SK-N-MC (cell line): Measurements from ENCODE around the gene FSTL1.

Source experiments
- EZH2 ChIP-seq: fragments of 200-600 bp; sonication (generic); IDR thresholded peaks from one replicate; pipeline ENCODE4 v1.6.1; 2017; ENCODE audit warnings: antibody characterized with exemption
- FOXP2 ChIP-seq: optimal IDR thresholded peaks from 2 replicates; pipeline ENCODE3; 2011; ENCODE audit warnings: mild to moderate bottlenecking, moderate library complexity; ENCODE audit not compliant: insufficient read depth; ENCODE audit errors: extremely low read length, control extremely low read depth
- POLR2AphosphoS5 ChIP-seq: IDR thresholded peaks from 2 replicates; pipeline ENCODE4 v1.6.1; 2012; ENCODE audit warnings: mild to moderate bottlenecking, low read depth, low read length, borderline replicate concordance

DNA sequence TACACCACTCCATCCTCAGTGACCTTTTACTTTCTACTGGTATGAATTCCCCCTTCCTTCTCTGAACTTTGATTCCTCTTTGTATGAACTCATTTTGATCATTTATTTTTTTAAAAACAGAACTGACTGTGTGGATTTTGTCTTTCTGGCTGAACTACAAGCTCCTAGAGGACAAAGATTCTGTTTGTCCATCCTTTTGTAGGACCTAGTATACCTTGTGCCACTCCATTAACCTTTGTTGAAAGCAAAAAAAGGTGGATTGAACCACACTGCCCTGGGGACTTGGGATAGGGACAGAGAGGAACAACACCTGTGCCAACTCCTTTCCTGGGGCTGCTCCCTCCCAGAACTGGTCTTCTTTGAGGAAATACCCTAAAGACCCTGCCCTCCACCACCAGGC is 23.6 kb downstream of the FSTL1 start:
- no peak for TF ChIP-seq EZH2
- TF ChIP-seq POLR2AphosphoS5, result no peak
- no peak for TF ChIP-seq FOXP2
